IPS DF 6.9 (cell line): ENCODE measurements around the gene WDR81.
"Not testable (repeated sequence)": the region's sequence is repeated elsewhere in the genome, so short reads cannot be mapped to it uniquely, and the experiment has no call there.

ENCODE experiments used
- DNase-seq: peaks from one replicate; pipeline ENCODE4 v3.0.0-alpha.2; 2013; ENCODE audit warnings: low read depth, low spot score
- H3K27ac ChIP-seq: one replicate; pipeline ENCODE4 v1.5.1; 2013; ENCODE audit warnings: low read length, control low read depth
- H3K27me3 ChIP-seq: 2 replicates; pipeline ENCODE4 v1.6.1; 2013; ENCODE audit warnings: mild to moderate bottlenecking, low read length; ENCODE audit not compliant: control insufficient read depth, insufficient read depth
- H3K36me3 ChIP-seq: 2 replicates; pipeline ENCODE4 v1.6.1; 2013; ENCODE audit warnings: low read length; ENCODE audit not compliant: control insufficient read depth, insufficient read depth
- H3K4me1 ChIP-seq: 2 replicates; pipeline ENCODE4 v1.6.1; 2013; ENCODE audit warnings: low read length; ENCODE audit not compliant: control insufficient read depth, insufficient read depth
- H3K4me3 ChIP-seq: 2 replicates; pipeline ENCODE4 v1.5.1; 2013; ENCODE audit warnings: mild to moderate bottlenecking, low read length
- H3K9me3 ChIP-seq: 2 replicates; pipeline ENCODE4 v1.6.1; 2013; ENCODE audit warnings: low read length, inconsistent platforms; ENCODE audit not compliant: control insufficient read depth, insufficient read depth
- WGBS: extraction: QIAGEN DNeasy Blood & Tissue Kit; methylation state at CpG from one replicate; pipeline ENCODE4 v1.1.7; 2013; ENCODE audit warnings: mixed read lengths, missing lambda C conversion rate; ENCODE audit not compliant: insufficient read length, insufficient coverage; 5-methylcytosine and 5-hydroxymethylcytosine counted together

The WDR81 gene

DNA sequence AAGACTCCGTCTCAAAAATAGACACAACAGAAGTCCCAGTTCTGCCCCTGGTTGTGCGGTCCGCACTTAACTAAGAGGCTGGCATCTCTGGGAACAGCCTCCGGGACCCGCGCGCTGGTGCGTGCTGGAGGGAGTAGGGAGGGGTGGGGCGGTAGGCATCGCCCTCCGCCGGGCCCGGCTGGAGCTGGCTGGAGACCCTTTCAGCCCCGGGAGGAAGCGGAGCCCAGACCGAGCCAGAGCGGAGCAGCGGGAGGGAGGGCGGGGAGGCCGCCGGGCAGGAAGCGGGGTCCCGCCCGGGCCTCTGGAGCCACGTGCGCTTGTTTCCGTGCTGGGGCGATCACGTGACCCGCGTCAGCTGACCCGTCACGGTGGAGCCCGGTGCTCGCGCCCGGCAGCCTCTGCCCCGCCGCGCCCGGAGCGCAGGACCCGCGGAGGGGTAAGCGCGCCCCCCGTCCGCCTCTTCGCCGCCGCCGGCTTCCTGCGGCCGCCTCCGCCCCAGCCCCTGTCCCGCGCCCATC, at the start of gene WDR81:
Gene WDR81, plus strand, starts transcription at position 354 of the 518 bp plus-strand sequence. CDS start 256 bp downstream, outside the sequence.
- Histone ChIP-seq H3K9me3 (no peaks in the 10 kb centered on the region), H3K27ac (no peak within 1 kb of the TSS), H3K36me3 (no peaks in the 10 kb centered on the region; the same call in 1 of the 2 replicates), H3K27me3 (no peaks in the 10 kb centered on the region), H3K4me3 (peak within 1 kb of the TSS; percentile 57), H3K4me1 (no peaks in the 10 kb centered on the region; the same call in 1 of the 2 replicates)
- WGBS = no CpG with 5 or more reads among the region's 57 CpGs
- no peak for DNase-seq

- no peak for DNase-seq
- Histone ChIP-seq H3K36me3 (peaks cover 76% of the 10 kb centered on the region), H3K9me3 (no peaks in the 10 kb centered on the region), H3K27me3 (no peaks in the 10 kb centered on the region), H3K4me3 (no peak overlapping the region), H3K27ac (no peak overlapping the region), H3K4me1 (no peaks in the 10 kb centered on the region)
- no CpG with 5 or more reads among the region's 13 CpGs for WGBS
Observed at GRCh38 chr17:1676401-1676800, 48.1 kb upstream of the WDR81 start.

GRCh38 chr17:1683459-1683858, 41.0 kb upstream of the WDR81 start:
- H3K27ac ChIP-seq = no peak overlapping the region

DNA sequence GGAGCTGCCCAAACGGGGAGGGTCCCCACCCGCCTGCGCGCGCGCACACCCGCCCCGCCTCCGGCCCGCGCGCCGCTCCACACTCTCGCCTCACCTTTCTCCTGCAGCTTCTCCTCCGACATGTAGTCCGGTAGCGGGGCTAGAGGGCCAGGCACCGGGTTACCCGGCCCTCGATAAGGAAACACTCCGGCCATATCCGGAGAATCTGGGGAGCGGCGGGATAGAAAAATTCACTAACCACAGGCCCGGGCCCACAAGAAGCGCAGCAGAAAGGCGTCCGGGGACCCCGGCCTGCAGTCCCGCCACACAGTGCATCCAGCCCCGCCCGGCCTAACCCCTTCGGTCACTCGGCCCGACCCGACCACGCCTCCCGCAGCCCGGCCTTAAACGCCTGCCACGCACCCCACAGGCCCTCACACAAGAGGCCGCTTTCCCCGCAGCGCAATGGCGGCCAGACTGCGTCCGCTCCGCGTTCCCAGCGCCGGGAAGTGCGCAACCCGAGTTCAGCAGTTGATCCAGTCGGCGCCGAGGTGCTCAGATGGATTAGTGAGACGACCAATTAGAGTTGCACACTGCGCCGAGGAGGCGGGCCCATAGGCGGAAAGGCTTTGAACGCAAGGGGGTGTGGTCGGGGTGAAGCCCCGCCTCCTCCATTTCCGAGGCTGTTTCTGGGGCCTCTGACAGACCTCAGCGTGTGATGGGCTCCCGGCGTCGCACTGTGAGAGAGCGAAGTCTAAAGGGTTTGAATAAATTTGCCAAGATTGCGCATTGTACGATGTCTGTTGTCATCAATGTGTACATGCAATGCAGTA, 39.9 kb upstream of the WDR81 start, which contains the start of gene PRPF8:
Gene PRPF8, minus strand, starts transcription at position 490 of the 812 bp plus-strand sequence. Its CDS starts 296 bp downstream, at position 194.
- H3K36me3 ChIP-seq = peaks cover 23% of the 10 kb centered on the region
- peak within 1 kb of the TSS; percentile 91; the same call in 1 of the 2 replicates for H3K4me3 ChIP-seq
- no peaks in the 10 kb centered on the region for H3K27me3 ChIP-seq
- H3K4me1 ChIP-seq = no peaks in the 10 kb centered on the region
- no peak within 1 kb of the TSS for H3K27ac ChIP-seq
- DNase-seq = peak; percentile 94
- H3K9me3 ChIP-seq = no peaks in the 10 kb centered on the region
- WGBS = no CpG with 5 or more reads among the region's 72 CpGs

More at GRCh38 chr17:1683459-1683858, 41.0 kb upstream of the WDR81 start:
- Histone ChIP-seq H3K4me3 (no peak overlapping the region; the same call in 1 of the 2 replicates), H3K4me1 (no peaks in the 10 kb centered on the region), H3K36me3 (peaks cover 33% of the 10 kb centered on the region), H3K27me3 (no peaks in the 10 kb centered on the region), H3K9me3 (no peaks in the 10 kb centered on the region)
- WGBS = no CpG with 5 or more reads among the region's 5 CpGs
- no peak for DNase-seq

- no peaks in the 10 kb centered on the region for H3K4me1 ChIP-seq
- H3K27me3 ChIP-seq = no peaks in the 10 kb centered on the region
- no CpG with 5 or more reads among the region's 7 CpGs for WGBS
- no peak overlapping the region for H3K27ac ChIP-seq
- H3K9me3 ChIP-seq = no peaks in the 10 kb centered on the region
- H3K36me3 ChIP-seq = peaks cover 10% of the 10 kb centered on the region; the same call in 1 of the 2 replicates
- no peak overlapping the region for H3K4me3 ChIP-seq
- DNase-seq = no peak
Observed at GRCh38 chr17:1686086-1686485, 38.4 kb upstream of the WDR81 start.

- not testable (repeated sequence) for H3K27ac ChIP-seq, H3K27me3 ChIP-seq, H3K36me3 ChIP-seq, H3K4me1 ChIP-seq, DNase-seq, H3K9me3 ChIP-seq, H3K4me3 ChIP-seq
- no CpG with 5 or more reads among the region's 6 CpGs for WGBS
Observed at GRCh38 chr17:1688405-1688804, 36.1 kb upstream of the WDR81 start.

DNA sequence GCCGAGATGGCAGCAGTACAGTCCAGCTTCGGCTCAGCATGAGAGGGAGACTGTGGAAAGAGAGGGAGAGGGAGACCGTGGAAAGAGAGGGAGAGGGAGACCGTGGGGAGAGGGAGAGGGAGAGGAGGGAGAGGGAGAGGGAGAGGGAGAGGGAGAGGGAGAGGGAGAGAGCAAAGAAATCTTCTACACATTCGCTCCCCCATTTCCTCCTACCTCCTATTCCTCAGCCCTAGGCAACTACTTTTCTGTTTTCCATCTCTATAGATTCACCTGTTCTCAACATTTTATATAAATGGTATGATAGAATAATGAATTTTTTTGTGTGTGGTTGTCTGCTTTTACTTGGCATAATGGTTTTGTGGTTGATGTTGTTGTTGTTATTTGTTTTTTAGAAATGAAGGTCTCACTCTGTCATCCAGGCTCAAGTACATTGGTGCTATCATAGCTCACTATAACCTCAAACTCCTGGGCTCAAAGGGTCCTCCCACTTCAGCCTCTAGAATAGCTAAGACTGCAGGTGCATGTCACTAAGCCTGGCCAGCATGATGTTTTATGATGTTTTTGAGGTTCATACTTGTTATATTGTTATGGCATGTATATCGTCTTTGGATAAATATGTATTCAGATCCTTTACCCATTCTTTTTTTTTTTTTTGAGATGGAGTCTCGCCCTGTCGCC, 33.8 kb upstream of the WDR81 start:
- no peak overlapping the region for H3K4me3 ChIP-seq

DNA sequence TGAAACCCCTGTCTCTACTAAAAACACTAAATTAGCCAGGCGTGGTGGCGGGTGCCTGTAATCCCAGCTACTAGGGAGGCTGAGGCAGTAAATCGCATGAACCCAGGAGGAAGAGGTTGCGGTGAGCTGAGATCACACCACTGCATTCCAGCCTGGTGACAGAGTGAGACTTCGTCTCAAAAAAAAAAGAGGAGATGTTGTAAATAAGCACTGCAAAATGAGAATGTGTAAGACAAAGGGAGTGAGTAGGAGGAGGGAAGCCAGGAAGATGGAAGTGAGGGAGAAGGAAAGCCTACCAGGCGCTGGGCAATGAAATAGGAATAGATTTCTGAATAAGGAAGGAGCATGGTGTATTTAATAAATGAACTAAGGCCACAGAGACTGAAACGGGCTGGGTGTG, 31.2 kb upstream of the WDR81 start:
- Histone ChIP-seq H3K27me3 (no peaks in the 10 kb centered on the region), H3K36me3 (no peaks in the 10 kb centered on the region), H3K27ac (no peak overlapping the region), H3K4me3 (no peak overlapping the region), H3K4me1 (no peaks in the 10 kb centered on the region), H3K9me3 (no peaks in the 10 kb centered on the region)
- no peak for DNase-seq
- WGBS = no CpG with 5 or more reads among the region's 7 CpGs

More for the DNA sequence above, 33.8 kb upstream of the WDR81 start:
- H3K4me1 ChIP-seq = no peaks in the 10 kb centered on the region
- no peaks in the 10 kb centered on the region for H3K27me3 ChIP-seq
- H3K9me3 ChIP-seq = no peaks in the 10 kb centered on the region
- no peak overlapping the region for H3K27ac ChIP-seq
- no CpG with 5 or more reads among the region's 8 CpGs for WGBS
- DNase-seq = no peak
- no peaks in the 10 kb centered on the region for H3K36me3 ChIP-seq

GRCh38 chr17:1695365-1695764, 29.1 kb upstream of the WDR81 start:
- no peak overlapping the region for H3K4me3 ChIP-seq
- H3K9me3 ChIP-seq = no peaks in the 10 kb centered on the region
- no CpG with 5 or more reads among the region's 8 CpGs for WGBS

DNA sequence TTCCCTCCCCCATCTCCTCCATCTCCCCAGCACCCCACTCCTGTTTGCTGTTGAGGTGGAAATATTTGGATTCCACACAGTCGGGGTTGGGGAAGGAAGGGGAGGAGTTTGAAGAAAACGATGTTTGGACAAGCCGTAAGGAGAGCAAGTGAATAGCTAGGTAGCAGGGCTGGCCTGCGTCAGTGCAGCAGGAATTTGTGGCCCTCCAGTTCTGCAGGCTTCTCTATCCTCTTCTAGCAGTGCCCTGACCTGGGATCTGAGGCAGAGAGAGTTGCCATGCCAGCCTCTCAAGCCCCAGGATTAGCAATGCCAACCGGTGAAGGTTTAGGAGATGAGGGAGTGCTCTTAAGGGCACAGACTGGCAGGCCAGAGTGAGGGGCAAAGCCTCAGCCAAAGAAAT, 26.8 kb upstream of the WDR81 start:
- Histone ChIP-seq H3K9me3 (no peaks in the 10 kb centered on the region), H3K36me3 (no peaks in the 10 kb centered on the region), H3K4me3 (no peak overlapping the region), H3K4me1 (no peaks in the 10 kb centered on the region), H3K27ac (no peak overlapping the region), H3K27me3 (no peaks in the 10 kb centered on the region)
- DNase-seq = no peak
- WGBS = no CpG with 5 or more reads among the region's 5 CpGs

More at GRCh38 chr17:1695365-1695764, 29.1 kb upstream of the WDR81 start:
- Histone ChIP-seq H3K36me3 (no peaks in the 10 kb centered on the region), H3K27ac (no peak overlapping the region), H3K4me1 (no peaks in the 10 kb centered on the region), H3K27me3 (no peaks in the 10 kb centered on the region)
- no peak for DNase-seq
